HCT116 (cell line): ENCODE measurements around the gene MFSD1.

Source experiments
- EZH2 ChIP-seq: fragments of 200-600 bp; sonication (generic); IDR thresholded peaks from 2 replicates; pipeline ENCODE4 v1.6.1; 2017; ENCODE audit warnings: antibody characterized with exemption, mixed run types
- EZH2phosphoT487 ChIP-seq: fragments of 200-600 bp; IDR thresholded peaks from 2 replicates; pipeline ENCODE4 v1.6.1; 2018; ENCODE audit warnings: antibody characterized with exemption, borderline replicate concordance
- POLR2A ChIP-seq: IDR thresholded peaks from 2 replicates; pipeline ENCODE4 v1.7.0; 2011; ENCODE audit warnings: borderline replicate concordance; ENCODE audit not compliant: insufficient read depth, insufficient read length; ENCODE audit errors: extremely low read depth
- ZNF274 ChIP-seq: fragments of 200-500 bp; sonication (Bioruptor generic); IDR thresholded peaks from 2 replicates; pipeline ENCODE4 v1.6.1; 2014; ENCODE audit warnings: mild to moderate bottlenecking, low read depth, low read length, inconsistent platforms
- TF ChIP-seq, protein P1 (sequence below), 3 experiments: fragments of 200-600 bp in 1 of 3; sonication (generic) in 1 of 3; IDR thresholded peaks in 2 of 3; conservative IDR thresholded peaks in 1 of 3; 2 replicates each; pipeline ENCODE4 v1.5.1; 2012 to 2017; ENCODE audit warnings: low read depth in 2 of 3, low read length in 2 of 3, antibody characterized with exemption in 1 of 3, borderline replicate concordance in 1 of 3, control low read depth in 1 of 3, mild to moderate bottlenecking in 1 of 3, mixed read lengths in 1 of 3, mixed run types in 1 of 3, moderate library complexity in 1 of 3; ENCODE audit not compliant: insufficient read depth in 1 of 3
- TF ChIP-seq, protein P2 (sequence below): IDR thresholded peaks from 2 replicates; pipeline ENCODE4 v1.6.1; 2012; ENCODE audit warnings: low read depth

DNA sequence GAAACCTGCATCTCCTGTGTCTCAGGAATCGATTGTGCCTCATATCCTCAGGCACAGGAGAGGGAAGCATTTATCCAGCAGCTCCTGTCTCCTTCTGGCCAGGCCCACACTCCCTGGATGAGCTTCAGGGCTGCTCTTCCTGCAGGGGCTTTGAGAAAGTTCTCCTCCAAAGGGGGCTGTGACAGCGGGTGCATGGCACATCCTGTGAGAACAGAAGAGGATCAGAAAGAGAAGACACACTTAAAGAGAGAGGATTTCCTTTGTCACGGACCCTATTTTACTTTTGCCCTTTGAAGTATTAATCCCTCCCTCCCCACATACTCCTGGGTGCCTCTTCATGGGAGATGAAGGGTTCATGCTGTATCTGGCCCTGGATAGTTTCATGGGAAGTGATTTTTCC, 46.0 kb downstream of the MFSD1 start:
- TF ChIP-seq EZH2 (no peak), ZNF274 (no peak), POLR2A (no peak), EZH2phosphoT487 (no peak)
- TF ChIP-seq, protein P1, sequence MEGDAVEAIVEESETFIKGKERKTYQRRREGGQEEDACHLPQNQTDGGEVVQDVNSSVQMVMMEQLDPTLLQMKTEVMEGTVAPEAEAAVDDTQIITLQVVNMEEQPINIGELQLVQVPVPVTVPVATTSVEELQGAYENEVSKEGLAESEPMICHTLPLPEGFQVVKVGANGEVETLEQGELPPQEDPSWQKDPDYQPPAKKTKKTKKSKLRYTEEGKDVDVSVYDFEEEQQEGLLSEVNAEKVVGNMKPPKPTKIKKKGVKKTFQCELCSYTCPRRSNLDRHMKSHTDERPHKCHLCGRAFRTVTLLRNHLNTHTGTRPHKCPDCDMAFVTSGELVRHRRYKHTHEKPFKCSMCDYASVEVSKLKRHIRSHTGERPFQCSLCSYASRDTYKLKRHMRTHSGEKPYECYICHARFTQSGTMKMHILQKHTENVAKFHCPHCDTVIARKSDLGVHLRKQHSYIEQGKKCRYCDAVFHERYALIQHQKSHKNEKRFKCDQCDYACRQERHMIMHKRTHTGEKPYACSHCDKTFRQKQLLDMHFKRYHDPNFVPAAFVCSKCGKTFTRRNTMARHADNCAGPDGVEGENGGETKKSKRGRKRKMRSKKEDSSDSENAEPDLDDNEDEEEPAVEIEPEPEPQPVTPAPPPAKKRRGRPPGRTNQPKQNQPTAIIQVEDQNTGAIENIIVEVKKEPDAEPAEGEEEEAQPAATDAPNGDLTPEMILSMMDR (IDR thresholded peaks at IDR 0.05 in 2 of 3, conservative IDR thresholded peaks at IDR 0.05 in 1 of 3; ENCODE audit: borderline replicate concordance in 1 of 3, insufficient read depth in 1 of 3, low read depth in 2 of 3, low read length in 2 of 3), result no peak
- TF ChIP-seq, protein P2, sequence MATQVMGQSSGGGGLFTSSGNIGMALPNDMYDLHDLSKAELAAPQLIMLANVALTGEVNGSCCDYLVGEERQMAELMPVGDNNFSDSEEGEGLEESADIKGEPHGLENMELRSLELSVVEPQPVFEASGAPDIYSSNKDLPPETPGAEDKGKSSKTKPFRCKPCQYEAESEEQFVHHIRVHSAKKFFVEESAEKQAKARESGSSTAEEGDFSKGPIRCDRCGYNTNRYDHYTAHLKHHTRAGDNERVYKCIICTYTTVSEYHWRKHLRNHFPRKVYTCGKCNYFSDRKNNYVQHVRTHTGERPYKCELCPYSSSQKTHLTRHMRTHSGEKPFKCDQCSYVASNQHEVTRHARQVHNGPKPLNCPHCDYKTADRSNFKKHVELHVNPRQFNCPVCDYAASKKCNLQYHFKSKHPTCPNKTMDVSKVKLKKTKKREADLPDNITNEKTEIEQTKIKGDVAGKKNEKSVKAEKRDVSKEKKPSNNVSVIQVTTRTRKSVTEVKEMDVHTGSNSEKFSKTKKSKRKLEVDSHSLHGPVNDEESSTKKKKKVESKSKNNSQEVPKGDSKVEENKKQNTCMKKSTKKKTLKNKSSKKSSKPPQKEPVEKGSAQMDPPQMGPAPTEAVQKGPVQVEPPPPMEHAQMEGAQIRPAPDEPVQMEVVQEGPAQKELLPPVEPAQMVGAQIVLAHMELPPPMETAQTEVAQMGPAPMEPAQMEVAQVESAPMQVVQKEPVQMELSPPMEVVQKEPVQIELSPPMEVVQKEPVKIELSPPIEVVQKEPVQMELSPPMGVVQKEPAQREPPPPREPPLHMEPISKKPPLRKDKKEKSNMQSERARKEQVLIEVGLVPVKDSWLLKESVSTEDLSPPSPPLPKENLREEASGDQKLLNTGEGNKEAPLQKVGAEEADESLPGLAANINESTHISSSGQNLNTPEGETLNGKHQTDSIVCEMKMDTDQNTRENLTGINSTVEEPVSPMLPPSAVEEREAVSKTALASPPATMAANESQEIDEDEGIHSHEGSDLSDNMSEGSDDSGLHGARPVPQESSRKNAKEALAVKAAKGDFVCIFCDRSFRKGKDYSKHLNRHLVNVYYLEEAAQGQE, result no peak
